HG02852 (cell line): Measurements from ENCODE around the gene ADIPOR2.

Experiments
- ATAC-seq: cut with Tn5 transposase; IDR thresholded peaks from one replicate; pipeline ENCODE4 v1.9.1; 2021; ENCODE audit warnings: mild to moderate bottlenecking, moderate library complexity; ENCODE audit not compliant: unreplicated experiment

ADIPOR2 gene, protein sequence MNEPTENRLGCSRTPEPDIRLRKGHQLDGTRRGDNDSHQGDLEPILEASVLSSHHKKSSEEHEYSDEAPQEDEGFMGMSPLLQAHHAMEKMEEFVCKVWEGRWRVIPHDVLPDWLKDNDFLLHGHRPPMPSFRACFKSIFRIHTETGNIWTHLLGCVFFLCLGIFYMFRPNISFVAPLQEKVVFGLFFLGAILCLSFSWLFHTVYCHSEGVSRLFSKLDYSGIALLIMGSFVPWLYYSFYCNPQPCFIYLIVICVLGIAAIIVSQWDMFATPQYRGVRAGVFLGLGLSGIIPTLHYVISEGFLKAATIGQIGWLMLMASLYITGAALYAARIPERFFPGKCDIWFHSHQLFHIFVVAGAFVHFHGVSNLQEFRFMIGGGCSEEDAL

GRCh38 chr12:1690578-1691122, at the start of gene ADIPOR2:
Gene ADIPOR2 (plus strand): TSS chr12:1691070. CDS start chr12:1754344, 63,274 bp downstream.
- peak; percentile 95 for ATAC-seq

GRCh38 chr12:1642513-1642912, 48.4 kb upstream of the ADIPOR2 start:
- no peak for ATAC-seq

DNA sequence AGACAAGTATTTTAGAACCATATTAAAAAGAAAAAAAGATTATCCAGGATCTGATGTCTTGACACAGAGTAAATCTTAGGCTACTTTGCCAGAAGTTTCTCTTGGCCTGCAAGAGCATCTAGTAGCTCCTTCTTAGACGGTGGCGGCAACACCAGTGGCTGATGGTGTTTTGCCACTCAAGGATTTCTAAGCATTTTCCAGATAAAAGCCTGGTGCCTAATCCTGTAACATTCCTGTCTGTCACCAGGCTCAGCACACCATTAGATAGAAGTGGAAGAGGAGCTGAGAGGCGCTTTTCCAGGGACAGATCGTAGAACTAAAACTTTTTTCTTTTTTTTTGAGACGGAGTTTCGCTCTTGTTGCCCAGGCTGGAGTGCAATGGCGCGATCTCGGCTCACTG, 47.8 kb upstream of the ADIPOR2 start:
- ATAC-seq = no peak

DNA sequence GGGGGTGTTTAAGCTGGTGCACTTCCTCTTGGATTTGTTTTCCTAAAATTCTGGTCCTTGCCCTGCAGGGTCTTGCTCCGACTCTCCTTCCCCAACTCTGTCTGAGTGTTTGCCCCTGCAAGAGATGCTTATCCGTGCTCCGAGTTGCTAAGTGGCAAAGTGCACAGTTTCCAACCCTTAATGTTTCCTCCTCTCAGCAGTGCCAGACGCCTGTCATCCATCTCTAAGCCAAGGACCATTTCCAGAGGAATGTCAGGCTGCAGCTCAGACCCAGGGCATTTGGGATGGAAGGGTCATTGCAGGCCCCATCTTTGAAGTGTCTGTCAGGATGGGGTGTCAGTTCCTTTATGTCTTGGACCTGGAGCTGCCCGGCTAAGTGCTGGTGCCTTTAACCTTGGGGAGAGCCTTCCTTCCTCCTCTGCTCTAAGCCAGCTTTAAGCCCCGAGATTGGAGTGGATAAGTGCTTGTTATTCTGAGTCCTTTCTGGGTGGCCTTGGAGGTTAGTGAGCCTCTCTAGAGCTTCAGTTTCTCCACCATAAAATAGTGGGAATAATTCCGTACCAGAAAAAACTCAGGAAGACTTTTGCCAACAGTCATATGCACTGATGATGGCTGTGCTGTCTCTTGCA, 46.9 kb upstream of the ADIPOR2 start:
- no peak for ATAC-seq

DNA sequence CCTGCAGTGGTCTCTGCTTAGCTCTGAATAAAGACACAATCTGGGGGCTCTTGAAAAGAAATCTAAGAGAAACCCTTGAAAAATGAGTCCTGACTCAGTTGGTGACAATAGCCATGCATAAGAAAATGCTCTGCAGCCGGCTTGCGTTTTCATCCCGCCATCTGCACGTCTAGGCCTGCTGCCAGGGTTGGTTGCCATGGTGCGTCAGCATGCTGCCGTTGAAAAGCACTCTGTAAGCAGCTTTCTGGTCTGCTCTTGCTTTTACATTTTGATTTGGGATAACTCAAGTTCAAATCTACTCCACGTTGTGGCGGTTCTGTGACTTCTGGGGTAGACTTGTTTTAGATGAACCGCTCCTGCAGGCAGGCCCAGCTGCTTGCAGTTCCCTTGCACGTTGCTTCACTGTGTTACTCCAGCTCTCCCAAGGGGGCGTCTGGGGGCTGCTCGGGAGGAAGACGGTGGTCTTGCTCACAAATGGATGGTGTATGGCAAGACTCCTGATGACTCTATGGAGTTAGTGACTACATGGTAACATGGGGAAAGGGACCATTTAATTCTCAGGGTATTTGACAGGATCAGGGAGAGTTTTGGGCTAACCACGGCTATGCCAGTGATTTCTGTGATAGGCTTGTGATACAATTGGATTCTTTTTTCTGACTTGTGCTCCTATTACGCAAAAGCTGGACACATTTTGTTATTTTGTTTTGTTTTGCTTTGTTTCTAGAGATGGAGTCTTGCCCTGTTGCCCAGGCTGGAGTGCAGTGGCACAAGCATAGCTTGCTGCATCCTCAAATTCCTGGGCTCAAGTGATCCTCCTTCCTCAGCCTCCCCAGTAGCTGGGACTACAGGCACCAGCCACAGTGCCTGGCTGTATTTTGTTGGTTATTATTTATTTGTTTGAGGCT, 46.1 kb upstream of the ADIPOR2 start:
- no peak for ATAC-seq

GRCh38 chr12:1645819-1646218, 45.1 kb upstream of the ADIPOR2 start:
- no peak for ATAC-seq

GRCh38 chr12:1646569-1647284, 44.1 kb upstream of the ADIPOR2 start:
- ATAC-seq = no peak

- ATAC-seq = no peak
Observed at GRCh38 chr12:1647285-1647669, 43.6 kb upstream of the ADIPOR2 start.

- no peak for ATAC-seq
Observed at GRCh38 chr12:1650260-1650977, 40.5 kb upstream of the ADIPOR2 start.

DNA sequence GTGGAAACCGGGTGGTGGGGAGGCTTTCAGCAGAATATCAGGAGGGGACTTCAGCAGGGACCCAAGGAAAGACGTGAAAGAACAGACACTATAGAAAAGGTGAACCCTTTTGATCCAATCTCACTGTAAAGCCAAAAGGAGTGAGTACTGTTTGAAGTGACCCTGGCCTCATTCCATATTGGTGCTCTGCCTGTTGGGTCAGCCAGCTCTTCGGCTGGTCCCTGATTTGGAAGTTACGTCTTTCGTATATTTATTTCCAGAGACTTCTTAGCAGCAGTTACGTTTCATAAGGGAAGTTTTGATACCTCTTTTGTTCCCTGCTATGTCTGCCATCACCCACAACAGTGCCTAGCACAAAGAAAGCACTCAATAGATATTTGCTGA, 39.9 kb upstream of the ADIPOR2 start:
- no peak for ATAC-seq

GRCh38 chr12:1651946-1652345, 38.9 kb upstream of the ADIPOR2 start:
- ATAC-seq = no peak

DNA sequence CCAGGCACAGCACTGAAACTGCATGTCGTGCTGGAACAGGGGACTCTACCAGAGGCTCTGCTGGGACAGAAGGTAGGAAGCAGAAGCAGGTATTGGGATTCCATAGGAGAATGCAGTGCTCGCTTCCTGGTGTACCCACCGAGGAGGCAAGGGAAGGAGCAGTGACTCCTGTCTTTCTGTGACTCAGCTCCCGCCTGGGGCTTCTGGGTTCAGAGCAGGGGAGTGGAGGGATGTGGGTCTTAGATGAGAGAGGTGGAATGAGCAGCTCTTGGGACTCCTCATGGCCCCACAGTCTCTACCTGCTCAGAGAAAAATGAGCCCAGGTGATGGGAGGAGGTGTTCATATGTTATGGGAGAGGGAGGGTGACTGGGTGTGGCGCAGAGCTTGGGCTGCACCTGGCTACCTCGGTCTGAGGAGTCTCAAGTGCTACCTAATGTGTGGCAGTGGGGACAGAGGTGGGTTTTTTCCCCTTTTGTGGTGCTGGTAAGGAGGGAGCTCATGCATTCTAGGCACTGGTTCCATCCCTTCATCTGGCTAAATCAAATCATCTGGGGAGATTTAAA, 35.6 kb upstream of the ADIPOR2 start:
- ATAC-seq = no peak

- no peak for ATAC-seq
Observed at GRCh38 chr12:1656902-1657301, 34.0 kb upstream of the ADIPOR2 start.

DNA sequence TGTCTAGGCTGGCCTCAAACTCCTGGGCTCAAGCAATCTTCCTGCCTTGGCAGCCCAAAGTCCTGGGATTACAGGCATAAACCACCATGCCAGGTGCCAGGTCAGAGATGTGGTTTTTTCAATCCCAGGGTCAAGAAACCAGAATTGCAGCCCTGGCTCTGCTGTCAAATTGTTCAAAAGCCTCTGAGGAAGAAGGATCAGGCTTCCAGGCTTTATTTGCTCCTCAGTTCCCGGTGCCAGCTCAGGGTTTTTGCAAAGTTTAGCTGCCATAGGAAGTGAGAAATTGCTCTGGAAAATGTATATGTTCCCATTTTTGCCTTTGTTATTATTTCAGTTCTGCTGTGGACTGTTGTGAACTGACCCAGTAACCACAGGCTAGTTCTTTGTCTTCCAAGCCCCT, 33.2 kb upstream of the ADIPOR2 start:
- no peak for ATAC-seq

GRCh38 chr12:1660304-1661187, 30.3 kb upstream of the ADIPOR2 start:
- ATAC-seq = no peak

DNA sequence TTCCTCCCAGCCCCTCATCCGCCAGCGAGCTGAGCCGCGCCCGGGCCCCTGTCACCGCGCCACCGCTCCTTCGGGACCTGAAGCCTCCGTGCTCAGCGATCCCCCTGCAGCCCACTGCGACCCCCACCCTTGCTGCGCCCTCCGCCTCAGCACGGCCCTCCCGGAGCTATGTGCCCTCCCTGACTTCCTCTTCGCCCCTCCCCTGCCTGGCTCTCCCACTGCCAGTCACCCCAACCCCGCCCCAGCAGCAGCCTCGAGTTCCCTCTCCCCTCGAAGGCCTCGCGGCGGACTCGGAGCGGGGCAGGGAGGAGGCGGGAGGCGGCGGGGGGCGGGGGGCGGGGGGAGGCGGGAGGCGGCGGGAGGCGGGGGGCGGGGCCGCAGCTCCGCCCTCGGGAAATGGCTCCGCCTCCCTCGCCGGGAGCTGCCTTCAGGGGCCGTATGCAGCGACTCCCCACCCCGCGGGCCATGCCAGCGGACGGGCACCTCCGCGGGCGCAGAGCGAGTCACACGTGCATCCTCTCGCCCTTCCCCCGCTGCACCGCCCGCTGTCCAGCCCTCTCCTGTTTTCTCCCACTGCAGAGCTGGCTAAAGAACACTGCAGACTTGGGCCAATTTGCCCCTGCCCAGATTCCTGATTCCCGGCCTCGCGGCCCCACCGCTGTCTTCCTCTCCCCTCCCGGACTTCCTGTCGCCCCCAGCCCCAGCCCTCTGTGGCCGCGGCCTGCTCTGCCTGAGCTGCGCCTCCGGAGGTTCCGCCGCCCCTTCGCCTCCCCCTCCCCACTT, 29.1 kb upstream of the ADIPOR2 start:
- ATAC-seq = peak; percentile 64

GRCh38 chr12:1662761-1663439, 28.0 kb upstream of the ADIPOR2 start:
- ATAC-seq = no peak
